Activated CD4-positive, CD25-positive, alpha-beta regulatory T cell treated with anti-CD3 and anti-CD28 coated beads, Interleukin-2, amount 50 U/mL, for 16 hours (primary cell): Measurements from ENCODE around the gene CPNE5.
A peak's percentile ranks its signal among the peaks of the same experiment; 100 is the strongest.

Experiments
- DNase-seq: peaks from one replicate; pipeline ENCODE4 v3.0.0-alpha.2; 2020; ENCODE audit warnings: low read depth, low spot score

Gene CPNE5

GRCh38 chr6:36838896-36839748, at the start of gene CPNE5:
Gene CPNE5 (minus strand): TSS chr6:36839444. CDS start chr6:36839377, 67 bp downstream.
- no peak for DNase-seq

GRCh38 chr6:36888115-36888643, 48.9 kb upstream of the CPNE5 start:
- no peak for DNase-seq

- no peak for DNase-seq
Observed at GRCh38 chr6:36886950-36887618, 47.8 kb upstream of the CPNE5 start.

GRCh38 chr6:36885461-36886401, 46.5 kb upstream of the CPNE5 start, which contains the start of gene C6orf89:
Gene C6orf89 (plus strand): TSS chr6:36885952. CDS start chr6:36899445, 13,493 bp downstream.
- DNase-seq: peak; percentile 98

GRCh38 chr6:36884610-36885009, 45.4 kb upstream of the CPNE5 start:
- no peak for DNase-seq

- DNase-seq: no peak
Observed at GRCh38 chr6:36875250-36875633, 36.0 kb upstream of the CPNE5 start.

- peak; percentile 68 for DNase-seq
Observed at GRCh38 chr6:36874443-36875249, 35.4 kb upstream of the CPNE5 start, which contains the start of gene PPIL1. Gene PPIL1 (minus strand): TSS chr6:36874803. CDS start chr6:36874772, 31 bp downstream.

GRCh38 chr6:36873612-36874442, 34.6 kb upstream of the CPNE5 start:
- DNase-seq: no peak

- DNase-seq: no peak
Observed at GRCh38 chr6:36873115-36873514, 33.9 kb upstream of the CPNE5 start.

GRCh38 chr6:36871686-36872085, 32.4 kb upstream of the CPNE5 start:
- DNase-seq: no peak

- no peak for DNase-seq
Observed at GRCh38 chr6:36867471-36868224, 28.4 kb upstream of the CPNE5 start.

- no peak for DNase-seq
Observed at GRCh38 chr6:36865835-36866234, 26.6 kb upstream of the CPNE5 start.

GRCh38 chr6:36863670-36864540, 24.7 kb upstream of the CPNE5 start:
- DNase-seq: no peak

- no peak for DNase-seq
Observed at GRCh38 chr6:36862848-36863382, 23.7 kb upstream of the CPNE5 start.

- DNase-seq: no peak
Observed at GRCh38 chr6:36862164-36862847, 23.1 kb upstream of the CPNE5 start.

GRCh38 chr6:36860126-36860525, 20.9 kb upstream of the CPNE5 start:
- DNase-seq: no peak

- DNase-seq: no peak
Observed at GRCh38 chr6:36858407-36858981, 19.2 kb upstream of the CPNE5 start.
